GM10266 (cell line): Measurements from ENCODE around the gene SPHKAP.

Experiments used
- DNase-seq: peaks from one replicate; pipeline ENCODE4 v3.0.0; 2012; ENCODE audit errors: extremely low spot score
- TF ChIP-seq, protein P1 (sequence below): IDR thresholded peaks from 2 replicates; pipeline ENCODE4 v1.5.1; 2012; ENCODE audit warnings: mild to moderate bottlenecking, low read depth; ENCODE audit not compliant: control insufficient read depth, insufficient read depth; ENCODE audit errors: missing control alignments

The SPHKAP gene

DNA sequence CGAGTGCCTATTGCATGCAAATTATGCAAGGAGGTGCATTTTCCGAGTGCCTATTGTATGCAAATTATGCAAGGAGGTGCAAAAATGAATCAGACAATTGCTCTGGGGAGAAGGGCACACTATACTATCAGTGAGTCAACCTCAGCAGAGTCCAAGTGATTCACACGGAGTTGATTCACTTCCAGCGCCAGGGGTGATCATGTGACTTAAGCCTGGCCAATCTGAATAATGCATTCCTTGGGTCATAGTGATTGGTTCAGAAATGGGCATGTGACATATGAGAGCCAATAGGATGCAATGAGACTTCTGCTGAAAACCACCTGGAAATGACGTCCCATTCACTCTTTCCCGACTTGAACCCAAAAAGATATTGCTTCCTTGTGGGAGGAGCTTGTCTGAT, 157.9 kb downstream of the SPHKAP start:
- TF ChIP-seq, protein P1, sequence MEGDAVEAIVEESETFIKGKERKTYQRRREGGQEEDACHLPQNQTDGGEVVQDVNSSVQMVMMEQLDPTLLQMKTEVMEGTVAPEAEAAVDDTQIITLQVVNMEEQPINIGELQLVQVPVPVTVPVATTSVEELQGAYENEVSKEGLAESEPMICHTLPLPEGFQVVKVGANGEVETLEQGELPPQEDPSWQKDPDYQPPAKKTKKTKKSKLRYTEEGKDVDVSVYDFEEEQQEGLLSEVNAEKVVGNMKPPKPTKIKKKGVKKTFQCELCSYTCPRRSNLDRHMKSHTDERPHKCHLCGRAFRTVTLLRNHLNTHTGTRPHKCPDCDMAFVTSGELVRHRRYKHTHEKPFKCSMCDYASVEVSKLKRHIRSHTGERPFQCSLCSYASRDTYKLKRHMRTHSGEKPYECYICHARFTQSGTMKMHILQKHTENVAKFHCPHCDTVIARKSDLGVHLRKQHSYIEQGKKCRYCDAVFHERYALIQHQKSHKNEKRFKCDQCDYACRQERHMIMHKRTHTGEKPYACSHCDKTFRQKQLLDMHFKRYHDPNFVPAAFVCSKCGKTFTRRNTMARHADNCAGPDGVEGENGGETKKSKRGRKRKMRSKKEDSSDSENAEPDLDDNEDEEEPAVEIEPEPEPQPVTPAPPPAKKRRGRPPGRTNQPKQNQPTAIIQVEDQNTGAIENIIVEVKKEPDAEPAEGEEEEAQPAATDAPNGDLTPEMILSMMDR, result no peak
- no peak for DNase-seq

DNA sequence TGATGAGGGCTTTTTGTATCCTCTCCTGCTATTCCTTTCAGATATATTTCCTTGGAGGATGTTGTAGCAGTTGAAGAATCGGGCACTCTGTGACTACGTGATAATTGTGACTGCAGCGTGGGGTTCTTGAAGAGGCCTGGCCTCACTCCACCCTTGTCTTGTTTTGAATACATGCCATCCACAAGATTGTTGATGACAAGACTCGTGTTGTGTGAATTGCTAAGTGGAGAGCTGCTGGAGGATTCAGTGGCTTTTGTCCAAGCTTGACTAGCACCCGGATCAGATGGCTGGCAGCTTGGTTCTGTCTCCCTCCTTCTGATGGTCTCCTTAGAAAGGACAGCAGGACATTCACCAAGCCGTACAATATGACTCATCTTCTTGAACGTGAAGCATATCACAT, 163.2 kb downstream of the SPHKAP start:
- TF ChIP-seq, protein P1, result no peak
- no peak for DNase-seq

GRCh38 chr2:228017784-228018183, 163.7 kb downstream of the SPHKAP start:
- TF ChIP-seq, protein P1, result no peak
- DNase-seq, result no peak

GRCh38 chr2:228016402-228016801, 165.1 kb downstream of the SPHKAP start:
- TF ChIP-seq, protein P1, result no peak
- DNase-seq, result no peak

GRCh38 chr2:228015741-228016140, 165.7 kb downstream of the SPHKAP start:
- DNase-seq, result no peak
- TF ChIP-seq, protein P1, result no peak

DNA sequence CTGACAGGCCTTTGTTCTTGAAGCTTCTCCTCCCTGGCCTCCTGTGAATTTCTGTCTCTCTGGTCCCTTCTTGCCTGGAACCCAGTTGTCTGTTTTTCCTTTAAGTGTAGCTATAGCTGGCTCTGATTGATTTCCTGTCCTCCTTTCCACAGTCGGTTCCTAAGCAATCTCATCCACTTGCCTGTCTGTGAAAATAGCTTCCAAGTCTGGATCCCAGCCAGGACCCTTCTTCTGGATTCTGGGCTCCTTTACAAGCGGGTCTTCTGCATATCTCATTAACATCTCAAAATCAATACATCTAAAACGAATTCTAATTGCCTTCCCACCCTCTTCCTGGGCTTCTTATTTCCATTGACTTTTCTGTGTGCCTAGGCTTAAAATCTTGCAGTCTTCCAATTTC, 185.1 kb downstream of the SPHKAP start:
- no peak for DNase-seq
- TF ChIP-seq, protein P1, result no peak

DNA sequence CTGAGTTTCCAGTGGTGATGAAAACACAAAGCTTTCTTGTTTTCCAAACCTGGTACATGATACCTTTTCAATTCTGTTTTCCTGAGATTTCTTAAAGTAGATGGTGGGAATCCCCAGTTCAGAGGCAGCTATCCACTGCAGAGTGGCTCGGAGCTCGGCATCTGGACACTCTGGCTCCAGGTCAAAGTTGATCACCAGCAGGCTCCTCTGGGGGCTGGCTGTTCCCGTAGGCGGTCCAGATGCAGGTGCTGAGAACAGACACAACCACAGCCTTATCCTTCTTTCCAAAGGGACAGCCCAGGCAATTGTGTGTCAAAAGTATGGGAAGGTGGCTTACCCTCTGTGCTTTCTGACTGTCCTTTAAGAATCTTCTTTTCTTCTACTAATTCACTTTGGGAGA, 190.6 kb downstream of the SPHKAP start:
- TF ChIP-seq, protein P1, result no peak
- no peak for DNase-seq
